Stimulated activated CD4-positive, alpha-beta T cell treated with anti-CD3 and anti-CD28 coated beads, Interleukin-4, amount 100 ng/mL, for 4 hours (primary cell): ENCODE results near the gene TTLL11.

ENCODE experiments used
- DNase-seq, 2 experiments: peaks; one replicate each; pipeline ENCODE4 v3.0.0-alpha.2; 2020

TTLL11 gene

DNA sequence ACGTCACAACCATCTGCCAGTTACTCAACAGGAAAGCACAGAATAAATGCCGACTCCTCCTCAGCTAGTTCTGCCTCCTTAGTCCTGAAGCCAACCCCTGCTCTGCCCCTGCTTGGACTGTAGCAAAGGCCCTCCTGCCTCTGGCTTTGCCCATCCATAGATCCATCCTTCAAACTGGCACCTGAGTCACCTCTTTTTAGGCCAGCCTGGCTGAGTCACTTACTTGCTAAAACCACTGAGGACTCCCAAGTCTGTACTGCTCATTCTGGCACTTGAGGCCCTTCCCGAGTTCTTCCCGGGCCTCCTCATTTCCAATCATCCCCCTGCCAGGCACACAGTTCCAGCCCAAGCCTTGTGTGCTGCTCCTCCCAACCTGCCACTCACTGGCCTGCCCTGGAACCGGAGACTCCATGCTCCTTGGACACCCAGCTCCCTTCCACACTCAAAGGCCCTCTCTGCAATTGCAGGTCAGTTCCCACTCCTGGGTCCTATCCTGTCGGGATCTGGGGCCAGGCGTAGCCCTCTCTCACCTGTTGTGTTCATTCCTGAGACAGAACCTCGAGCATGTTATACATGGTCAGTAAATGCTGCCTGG, 221.6 kb downstream of the TTLL11 start:
- DNase-seq, result no peak

DNA sequence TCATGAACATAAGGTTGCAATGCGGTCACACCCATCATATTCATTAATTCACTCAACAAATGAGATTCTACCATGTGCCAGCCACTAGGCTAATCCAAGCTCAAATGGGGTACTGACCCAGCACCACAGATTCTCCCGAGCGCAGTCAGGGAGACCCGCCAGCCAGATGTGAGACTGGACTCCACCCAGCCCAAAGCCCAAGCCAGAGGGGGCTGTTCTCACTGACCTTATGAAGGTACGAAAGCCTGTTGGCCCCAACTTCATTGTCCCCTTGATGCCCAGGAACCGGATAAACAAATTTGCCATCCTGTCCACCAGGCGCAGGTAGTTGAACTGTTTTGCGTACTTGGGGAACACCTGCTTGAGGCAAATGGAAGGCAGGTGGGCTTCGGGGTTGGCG, 222.8 kb downstream of the TTLL11 start:
- DNase-seq, result no peak

DNA sequence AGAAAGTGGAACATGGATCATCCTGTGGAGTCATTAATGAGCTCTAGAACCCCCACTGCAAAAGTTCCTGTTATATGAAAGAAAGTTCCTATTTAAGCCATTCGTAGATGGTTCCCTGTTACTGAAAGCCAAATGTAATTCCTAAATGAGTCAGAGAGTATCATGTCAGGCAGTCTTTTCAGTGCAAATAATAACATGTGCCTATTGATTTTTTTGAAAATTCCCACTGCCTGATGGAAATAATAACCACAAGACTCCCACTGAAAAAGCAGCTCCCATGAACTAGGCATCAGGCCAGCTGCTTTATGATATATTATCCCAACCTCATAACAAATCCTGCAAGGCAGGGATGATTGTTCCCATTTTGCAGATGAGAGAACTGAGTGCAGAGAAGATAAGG, 224.5 kb downstream of the TTLL11 start:
- DNase-seq, result no peak

DNA sequence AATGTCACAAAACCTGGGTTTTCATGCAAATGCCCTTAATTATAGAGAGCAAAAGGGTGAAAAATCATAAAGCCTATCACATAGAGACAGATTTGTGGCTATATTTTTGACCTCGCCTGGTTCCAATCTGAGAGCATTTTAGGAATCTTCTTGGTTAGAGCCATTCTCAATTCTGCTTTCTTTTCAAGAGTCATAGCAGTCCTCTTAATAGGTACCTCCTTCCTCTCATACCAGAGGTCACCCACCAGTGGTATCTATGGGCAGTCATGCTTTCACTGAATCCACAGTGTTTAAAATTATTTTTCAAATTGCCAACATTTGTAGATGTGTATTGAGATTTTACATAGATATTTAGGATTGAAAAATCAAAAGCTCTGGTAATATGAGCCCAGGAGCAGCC, 226.2 kb downstream of the TTLL11 start:
- no peak for DNase-seq

DNA sequence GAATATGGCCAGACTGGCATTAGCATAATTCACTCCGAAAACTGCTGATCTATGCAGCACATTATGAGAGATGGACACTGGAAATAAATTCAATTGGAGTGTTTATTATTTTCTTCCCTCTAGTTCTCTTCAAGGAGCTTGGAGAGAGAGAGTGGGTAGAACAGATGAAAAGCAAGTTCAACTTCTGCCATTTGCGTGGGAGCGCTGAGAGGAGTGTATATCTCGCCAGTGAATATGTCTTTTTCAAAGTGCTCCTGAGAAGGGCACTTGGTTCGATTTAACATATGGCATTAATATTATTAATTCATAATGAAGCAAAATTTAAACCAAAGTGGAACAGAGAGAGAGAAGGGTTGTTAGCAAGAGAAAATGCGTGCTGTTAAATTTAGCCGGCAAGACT, 227.2 kb downstream of the TTLL11 start:
- DNase-seq, result no peak

DNA sequence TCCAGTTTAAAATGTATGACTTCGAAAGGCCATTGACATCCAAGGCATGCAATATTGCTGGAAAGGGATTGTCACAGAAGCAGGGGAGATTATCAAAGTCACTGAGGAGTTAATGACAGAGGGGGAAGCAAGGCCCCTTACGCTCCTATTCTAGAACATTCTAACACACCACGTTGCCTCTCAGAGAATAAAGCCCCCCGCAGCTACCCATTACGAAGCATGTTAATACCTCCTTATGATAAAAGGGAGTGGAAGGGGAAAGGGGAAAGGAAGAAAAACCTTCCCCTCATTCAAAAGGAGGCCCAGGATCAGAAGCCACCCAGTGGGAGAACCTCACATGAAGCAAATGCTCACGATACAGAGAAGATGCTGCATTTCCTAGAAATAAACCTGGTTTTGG, 228.0 kb downstream of the TTLL11 start:
- no peak for DNase-seq

DNA sequence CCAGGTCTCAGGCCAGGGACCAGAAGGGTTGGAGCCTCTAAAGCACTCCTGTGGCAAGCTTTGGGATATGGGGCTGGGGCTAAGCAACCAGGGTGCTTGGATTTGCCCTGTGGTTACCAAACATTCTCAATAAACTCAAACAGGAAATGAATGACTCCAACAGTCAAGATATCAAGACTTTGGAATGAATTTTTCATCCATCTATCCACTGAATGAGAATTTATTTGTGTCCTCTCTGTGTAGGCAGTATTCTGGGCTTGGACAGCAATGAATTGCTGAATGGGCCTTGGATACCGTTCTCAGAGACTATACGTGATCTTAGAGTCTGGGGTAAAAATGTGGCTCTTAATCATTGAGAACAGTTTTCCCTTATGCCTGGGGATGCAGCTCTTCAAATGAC, 229.2 kb downstream of the TTLL11 start:
- no peak for DNase-seq

DNA sequence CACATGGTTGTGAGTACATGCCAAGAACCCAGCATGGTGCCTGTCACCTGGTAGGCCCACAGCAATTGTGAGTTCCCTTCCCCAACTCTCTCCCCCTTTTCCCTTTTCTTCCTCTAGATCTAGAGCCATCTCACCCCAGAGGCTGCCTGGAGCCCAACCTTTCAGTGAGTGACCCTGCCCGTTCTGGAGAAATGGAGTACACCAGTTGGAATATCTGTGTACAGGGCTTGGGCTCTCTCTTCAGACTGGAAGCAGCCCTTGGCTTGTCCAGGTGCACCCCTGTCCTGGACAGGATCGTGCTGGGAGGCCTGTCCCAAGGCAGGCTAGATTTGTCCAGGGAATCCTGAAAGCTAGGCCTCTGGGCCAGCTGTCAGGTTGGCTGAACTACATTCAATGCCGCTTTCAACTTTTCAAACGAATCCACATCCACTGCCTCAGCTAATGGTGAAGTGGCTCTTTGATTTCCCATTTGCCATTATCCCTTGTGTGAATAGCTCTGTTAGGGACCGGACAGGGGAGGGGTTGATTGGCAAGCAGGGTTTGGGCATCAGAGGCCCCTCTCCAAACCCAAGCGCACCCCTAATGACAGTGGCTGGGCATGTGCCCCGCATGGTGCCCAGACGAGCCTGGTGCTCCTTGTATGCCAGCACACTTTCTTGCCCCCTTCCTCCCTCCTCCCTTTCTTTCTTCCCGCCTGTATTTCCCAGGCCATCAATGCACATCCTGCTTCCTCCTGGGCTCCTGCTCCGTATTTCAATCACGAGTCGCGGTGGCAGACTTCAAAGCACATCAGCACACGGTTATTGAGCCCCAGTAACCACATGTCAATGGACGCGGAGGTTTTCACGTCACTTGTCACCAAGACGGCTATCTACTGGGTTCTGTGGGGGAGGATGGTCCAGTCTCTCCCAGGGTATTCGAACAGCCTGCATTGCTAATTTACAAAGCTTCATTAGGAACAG, 230.5 kb downstream of the TTLL11 start:
- DNase-seq, result no peak

DNA sequence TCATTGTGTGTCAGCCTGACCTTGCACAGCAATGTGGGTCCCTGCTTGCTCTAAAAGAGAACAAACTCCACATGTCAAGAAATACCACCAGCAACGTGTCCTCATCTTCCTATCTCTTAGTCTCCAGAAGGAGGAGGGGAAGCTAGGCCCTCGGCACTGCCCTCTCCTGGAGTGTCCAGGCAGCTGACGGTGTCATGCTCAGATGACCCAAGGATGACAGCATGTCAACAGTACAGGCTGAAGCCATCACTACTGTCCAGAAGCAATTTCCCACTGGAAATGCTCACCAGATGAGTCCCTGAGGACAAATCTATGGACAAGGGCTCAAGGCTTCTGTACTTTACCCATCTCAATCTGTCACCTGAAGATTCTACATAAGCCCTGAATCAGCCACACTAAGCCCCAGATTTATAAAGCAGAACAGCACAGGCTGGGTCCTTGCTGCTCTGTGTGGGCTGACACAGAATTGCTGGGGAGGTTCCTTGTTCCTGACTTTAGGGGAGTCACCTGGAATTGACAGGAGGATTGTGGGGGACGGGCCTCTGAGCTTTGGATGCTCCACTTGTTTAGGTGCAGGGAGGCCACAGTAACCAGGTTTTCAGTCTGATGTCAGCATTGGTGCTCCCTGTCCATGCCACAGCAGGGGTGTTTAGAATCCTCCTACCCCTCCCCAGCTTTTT, 231.5 kb downstream of the TTLL11 start:
- no peak for DNase-seq

DNA sequence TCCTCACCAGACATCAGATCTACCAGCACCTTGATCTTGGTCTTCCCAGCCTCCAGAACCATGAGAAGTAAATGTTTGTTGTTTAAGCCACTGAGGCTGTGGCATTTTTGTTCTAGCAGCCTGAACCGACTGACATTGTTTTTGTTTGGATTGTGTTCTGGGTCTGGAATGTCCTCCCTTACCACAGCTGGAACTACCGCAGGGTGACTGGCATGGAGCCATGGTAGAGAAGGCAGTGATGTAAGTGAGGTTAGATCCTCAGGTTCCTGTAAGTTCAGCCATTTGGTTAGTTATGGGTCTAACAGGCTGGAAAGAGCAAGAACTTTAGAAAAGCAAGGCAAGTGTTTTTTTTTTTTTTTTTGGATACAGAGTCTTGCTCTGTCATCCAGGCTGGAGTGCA, 232.4 kb downstream of the TTLL11 start:
- no peak for DNase-seq

DNA sequence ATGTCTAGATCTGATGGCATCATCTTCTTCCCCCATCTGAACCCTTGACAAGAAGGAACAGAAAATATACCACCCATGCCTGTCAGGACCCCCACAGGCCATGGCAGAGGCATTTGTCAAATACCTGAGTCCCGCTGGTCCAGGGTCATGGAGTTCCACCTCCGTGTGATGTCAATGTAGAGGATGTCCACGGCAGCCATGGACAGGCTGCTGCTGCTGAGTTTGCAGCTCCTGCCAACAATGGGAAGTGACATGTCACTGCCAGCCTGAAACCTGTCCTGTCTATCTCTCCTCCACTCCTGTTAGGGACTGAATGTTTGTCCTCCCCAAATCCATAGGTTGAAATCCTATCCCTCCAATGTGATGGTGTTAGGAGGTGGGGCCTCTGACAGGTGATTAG, 232.9 kb downstream of the TTLL11 start:
- no peak for DNase-seq

DNA sequence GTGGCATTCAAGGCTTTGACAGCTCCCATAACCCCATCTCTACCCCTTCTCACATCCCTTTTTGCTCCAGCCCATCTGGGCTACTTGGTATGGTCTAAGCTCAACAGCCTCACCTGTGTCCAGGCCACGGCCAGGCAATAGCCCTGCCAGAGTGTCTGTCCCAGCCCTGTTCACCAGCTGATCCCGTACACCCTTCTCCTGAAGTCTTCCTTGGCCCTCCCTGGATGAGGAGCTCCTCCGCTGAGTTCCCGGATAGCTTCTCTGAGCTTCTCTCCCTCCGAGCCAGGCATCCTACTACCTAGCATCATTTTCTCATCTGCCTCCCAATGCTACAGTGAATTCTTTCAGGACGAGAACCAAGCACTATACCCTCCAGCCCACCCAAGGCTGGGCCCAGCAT, 233.5 kb downstream of the TTLL11 start:
- DNase-seq, result no peak

DNA sequence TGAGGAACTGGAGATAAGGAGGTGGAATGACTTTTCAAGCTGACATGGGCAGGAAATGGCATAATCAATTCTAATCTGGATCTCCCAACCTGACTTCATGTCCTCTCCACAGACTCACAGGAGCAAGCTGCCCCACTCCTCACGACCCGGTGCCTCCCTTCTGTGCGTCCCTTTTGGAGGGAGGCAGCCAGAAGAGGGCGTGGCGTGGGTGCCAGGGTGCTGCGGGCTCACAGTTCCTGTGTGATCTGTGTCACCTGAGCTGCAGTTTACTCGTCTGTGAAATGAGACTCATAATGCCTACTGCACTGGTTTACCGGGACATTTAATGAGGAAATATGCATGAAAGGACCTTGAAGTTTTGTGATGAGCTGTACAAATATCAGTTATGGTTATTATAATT, 234.3 kb downstream of the TTLL11 start:
- no peak for DNase-seq

DNA sequence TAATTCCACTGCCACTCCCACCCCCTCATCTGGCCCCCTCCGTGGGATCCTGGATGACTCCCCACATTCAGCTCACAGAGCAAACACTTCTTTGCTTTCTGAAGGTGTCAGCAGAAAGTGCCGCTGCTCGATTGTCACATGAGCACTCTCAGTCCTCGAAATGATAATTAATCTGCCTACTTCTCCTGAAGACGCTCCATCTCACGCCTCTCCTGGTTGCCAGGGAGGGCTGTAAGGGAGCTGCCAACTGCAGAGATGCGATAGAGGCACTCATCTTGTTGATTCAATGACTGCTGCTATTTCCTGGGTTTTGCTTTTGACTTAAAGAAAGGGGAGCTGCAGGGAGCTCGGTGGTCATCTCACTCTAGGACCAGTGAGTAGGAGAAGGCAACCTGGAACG, 235.2 kb downstream of the TTLL11 start:
- no peak for DNase-seq

DNA sequence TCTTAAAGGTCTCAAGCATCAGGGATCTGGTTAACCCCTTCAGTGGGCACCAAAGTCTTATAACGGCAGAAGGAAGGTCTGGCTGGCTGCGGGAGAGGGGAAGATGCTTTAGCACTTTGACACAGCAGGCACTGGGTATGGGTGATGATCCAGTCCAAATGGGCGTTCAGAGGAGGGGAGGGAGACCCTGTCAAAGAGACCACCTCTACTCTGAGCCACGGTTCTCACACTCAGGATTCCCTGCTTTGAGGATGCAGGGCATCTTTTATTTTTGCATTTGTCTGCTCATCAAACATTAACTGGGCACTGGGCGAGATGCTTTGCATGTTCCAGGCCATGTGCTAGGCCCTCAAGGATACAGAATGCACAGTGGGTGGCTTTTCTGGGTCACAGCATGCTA, 237.6 kb downstream of the TTLL11 start:
- no peak for DNase-seq

DNA sequence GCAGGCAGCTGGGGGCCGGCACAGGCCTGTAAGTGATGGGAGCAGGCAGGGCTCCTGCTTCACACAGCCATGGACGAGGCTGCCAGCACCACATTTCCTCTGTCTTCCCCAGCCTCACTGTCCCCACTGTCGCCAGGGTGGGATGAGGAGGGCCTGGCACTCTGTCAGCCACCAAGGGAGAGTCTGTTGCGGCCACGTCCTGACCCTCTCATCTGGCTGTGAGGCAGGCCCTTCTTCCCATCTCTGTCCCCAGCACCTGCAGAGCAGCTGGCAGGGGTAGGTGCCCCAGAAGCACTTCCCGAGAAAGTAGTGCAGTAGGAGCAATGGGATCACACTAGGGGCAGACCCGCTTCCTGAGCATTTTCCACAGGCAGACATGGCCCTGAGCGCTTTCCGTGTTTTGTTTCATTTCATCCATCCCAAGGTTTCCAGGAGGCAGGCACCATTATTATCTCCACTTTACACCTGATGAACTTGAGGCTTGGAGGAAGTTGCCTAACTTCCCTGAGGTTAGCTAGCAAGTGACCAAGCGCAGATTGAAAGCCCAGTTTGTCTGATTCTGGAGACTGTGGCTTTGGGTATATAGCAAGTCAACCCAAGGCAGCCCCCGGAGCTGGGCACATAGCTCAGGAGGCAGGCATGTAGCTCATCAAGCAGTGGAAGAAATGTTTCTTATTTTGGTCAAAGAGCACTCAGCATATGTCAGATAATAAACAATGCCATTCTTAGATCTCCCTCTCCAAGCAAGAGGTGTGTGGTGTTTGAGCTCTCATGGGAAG, 239.3 kb downstream of the TTLL11 start:
- no peak for DNase-seq

DNA sequence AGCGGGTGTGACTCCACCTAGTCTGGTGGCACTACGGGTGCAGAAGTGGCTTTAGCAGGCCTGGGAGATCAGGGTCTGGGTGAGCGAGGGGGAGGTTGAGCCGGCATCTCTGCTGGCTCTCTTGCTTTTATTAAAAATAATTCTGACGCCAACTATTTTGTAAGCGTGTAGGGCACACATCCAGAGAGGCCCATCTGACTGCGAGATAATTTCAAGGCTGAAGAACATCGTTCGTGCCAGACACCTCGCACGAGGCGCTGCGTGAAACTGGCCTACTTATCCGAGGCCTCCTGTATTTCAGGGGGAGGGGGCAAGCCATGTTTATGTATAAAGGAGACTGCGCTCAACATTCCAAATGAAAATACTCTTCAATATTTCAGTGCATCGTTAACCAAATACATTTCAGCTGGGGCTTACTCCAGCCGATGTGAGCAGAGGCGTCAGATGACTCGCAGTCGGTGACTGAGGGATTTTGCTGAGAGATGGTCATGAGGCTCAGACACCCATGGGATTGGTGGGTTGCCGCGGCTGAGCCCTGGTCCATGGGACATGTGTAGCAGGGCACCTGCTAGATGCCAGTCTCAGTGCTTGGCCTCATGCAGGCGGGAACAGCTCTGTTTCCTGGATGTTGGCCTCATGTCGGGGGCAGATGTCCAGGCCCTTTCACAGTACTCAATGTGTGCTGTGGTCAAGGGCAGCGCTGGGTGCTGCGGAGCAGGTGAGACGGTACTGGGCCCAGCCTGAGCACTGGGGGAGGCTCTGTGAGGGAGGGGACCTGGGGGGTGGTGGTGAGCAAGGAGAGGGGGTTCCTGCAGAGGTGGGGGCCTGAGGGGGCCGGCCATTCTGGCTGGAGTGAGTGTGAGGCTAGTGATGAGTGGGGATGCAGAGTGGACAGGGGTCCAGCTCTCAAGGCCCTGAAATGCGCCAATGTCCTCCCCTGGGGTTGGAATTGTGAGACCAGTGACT, 240.2 kb downstream of the TTLL11 start:
- no peak for DNase-seq

DNA sequence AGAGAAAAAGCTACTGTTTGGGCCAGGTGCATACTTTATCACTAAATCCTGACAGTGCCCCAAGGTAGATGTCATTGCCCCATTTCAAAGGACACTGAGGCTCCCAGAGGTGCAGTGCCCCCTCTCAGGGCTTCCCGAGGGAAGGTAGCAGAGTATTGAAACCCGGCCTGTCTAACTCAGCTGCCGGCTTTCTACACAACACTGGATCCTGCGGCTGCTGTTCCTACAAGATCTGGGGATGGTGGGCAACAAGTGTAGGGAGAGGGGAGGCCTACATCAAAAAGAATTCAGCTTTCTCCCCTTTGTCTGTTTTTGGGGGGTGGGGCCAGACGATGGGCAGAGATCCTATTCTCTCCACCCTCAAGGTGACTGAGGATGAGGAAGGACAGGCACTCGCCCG, 240.9 kb downstream of the TTLL11 start:
- no peak for DNase-seq

DNA sequence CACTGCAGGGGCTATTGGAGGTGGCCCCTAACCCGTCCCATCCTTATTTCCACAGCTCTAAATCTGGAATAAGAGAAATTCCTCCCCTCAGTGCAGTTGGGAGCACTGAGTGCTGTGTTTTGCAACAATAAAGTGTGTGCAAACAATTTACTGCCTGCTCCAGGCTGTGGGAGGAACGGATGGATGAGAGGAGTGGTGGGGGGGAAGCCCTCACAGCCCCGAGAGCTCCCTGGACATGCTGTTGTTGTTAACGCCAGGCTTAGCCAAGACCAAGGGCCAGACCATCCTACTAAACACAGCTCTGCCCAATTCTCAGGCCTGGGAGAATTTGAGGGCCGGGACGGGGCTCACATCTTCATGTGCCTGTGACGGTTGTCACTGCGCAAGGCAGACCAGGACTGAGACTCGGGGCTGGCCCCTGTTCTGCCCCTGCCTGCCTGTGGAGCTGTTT, 241.4 kb downstream of the TTLL11 start:
- DNase-seq, result no peak

DNA sequence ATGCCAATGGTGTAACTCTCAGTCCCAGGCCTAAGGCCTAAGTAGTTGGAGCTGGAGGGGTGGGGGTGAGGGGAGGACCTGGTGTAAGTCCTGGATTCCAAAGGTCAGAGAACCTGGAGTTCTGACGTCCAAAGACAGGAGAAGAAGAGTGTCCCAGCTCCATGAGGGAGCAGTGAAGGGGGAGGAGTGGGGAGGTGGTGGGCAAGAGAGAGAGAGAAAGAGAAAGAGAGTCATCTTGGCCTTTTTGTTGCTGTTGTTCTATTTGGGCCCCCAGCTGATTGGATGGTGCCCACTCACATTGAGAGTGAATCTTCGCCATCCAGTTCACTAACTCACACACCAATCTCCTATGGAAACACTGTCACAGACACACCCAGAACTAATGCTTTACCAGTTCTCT, 242.7 kb downstream of the TTLL11 start:
- no peak for DNase-seq

DNA sequence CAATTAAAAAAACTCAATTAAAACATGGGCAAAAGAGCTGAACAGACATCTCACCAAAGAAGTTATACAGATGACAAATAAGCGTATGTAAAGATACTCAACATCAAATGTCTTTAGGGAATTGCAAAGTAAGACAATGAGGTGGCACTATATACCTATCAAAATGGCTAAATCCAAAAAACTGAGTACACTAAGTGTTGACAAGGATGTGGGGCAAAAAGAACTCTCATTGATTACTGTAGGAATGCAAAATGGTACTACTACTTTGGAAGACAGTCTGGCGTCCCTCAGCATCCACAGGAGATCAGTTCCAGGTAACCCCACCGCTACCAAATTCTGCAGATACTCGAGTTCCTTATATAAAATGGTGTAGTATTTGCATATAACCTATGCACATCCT, 243.6 kb downstream of the TTLL11 start:
- DNase-seq, result no peak

DNA sequence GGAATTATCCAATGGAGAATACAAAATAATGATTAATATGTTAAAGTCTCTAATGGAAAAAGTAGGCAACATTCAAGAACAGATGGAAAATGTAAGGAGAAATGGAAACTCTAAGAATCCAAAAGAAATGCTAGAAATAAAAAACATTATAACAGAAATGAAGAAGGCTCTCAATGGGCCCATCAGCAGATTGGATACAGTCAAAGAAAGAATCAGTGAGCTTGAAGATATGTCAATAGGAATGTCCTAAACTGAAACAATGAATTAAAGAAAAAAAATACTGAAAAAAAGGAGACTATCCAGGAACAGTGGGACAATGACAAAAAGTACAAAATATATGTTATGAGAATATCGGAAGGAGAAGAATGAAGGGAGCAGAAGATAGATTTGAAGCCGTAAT, 248.5 kb downstream of the TTLL11 start:
- no peak for DNase-seq
